Gastrocnemius medialis (tissue), 4 donors: ENCODE data around the gene KASH5.

Experiments used
- POLR2A ChIP-seq, 2 donors: fragments of 450-650 bp; IDR thresholded peaks; one replicate each; pipeline ENCODE4 v1.6.1; 2017; ENCODE audit warnings: antibody characterized with exemption in 2 of 2, mild to moderate bottlenecking in 2 of 2, moderate library complexity in 2 of 2
- TF ChIP-seq, protein P1 (sequence below), 5 experiments: fragments of 450-650 bp in 3 of 5; fragments of 200-600 bp in 2 of 5; sonication (generic) in 2 of 5; IDR thresholded peaks in 4 of 5; conservative IDR thresholded peaks in 1 of 5; 1 replicate in 4 of 5; 2 replicates in 1 of 5; pipeline ENCODE4 v1.5.1; 2016 to 2019; ENCODE audit warnings: antibody characterized with exemption in 5 of 5, mild to moderate bottlenecking in 3 of 5, moderate library complexity in 3 of 5

DNA sequence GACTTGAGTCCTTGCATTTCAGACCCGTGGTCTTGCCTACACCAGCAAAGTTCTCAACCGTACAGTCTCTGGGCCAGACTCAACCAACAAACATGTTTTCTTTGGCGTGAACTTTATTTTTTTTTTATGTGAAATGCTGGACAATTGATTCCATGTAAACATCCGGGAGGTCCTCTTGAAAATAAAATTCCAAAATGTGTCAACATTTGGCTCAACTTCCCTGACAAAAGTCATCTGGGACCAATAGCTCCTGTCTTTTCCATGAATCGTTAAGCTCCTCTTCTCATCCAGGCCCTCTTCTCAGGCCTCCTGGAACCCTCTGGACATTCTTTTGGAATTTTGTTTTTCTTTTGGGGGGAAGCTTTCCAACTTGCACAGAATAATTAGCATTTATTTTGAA, 67.7 kb downstream of the KASH5 start:
- TF ChIP-seq, protein P1, sequence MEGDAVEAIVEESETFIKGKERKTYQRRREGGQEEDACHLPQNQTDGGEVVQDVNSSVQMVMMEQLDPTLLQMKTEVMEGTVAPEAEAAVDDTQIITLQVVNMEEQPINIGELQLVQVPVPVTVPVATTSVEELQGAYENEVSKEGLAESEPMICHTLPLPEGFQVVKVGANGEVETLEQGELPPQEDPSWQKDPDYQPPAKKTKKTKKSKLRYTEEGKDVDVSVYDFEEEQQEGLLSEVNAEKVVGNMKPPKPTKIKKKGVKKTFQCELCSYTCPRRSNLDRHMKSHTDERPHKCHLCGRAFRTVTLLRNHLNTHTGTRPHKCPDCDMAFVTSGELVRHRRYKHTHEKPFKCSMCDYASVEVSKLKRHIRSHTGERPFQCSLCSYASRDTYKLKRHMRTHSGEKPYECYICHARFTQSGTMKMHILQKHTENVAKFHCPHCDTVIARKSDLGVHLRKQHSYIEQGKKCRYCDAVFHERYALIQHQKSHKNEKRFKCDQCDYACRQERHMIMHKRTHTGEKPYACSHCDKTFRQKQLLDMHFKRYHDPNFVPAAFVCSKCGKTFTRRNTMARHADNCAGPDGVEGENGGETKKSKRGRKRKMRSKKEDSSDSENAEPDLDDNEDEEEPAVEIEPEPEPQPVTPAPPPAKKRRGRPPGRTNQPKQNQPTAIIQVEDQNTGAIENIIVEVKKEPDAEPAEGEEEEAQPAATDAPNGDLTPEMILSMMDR (IDR thresholded peaks at IDR 0.05 in 4 of 5, conservative IDR thresholded peaks at IDR 0.05 in 1 of 5) = no peak
- TF ChIP-seq POLR2A (IDR thresholded peaks at IDR 0.05) = no peak
